GM12874 (cell line): ENCODE results near the gene BIRC6.

Source experiments
- TF ChIP-seq, protein P1 (sequence below): IDR thresholded peaks from 2 replicates; pipeline ENCODE4 v1.5.1; 2011; ENCODE audit warnings: low read depth, mild to moderate bottlenecking, control low read depth, low read length, moderate library complexity; ENCODE audit not compliant: insufficient read depth

BIRC6 gene

GRCh38 chr2:32425719-32426141 is 68.9 kb downstream of the BIRC6 start:
- TF ChIP-seq, protein P1, sequence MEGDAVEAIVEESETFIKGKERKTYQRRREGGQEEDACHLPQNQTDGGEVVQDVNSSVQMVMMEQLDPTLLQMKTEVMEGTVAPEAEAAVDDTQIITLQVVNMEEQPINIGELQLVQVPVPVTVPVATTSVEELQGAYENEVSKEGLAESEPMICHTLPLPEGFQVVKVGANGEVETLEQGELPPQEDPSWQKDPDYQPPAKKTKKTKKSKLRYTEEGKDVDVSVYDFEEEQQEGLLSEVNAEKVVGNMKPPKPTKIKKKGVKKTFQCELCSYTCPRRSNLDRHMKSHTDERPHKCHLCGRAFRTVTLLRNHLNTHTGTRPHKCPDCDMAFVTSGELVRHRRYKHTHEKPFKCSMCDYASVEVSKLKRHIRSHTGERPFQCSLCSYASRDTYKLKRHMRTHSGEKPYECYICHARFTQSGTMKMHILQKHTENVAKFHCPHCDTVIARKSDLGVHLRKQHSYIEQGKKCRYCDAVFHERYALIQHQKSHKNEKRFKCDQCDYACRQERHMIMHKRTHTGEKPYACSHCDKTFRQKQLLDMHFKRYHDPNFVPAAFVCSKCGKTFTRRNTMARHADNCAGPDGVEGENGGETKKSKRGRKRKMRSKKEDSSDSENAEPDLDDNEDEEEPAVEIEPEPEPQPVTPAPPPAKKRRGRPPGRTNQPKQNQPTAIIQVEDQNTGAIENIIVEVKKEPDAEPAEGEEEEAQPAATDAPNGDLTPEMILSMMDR = no peak

DNA sequence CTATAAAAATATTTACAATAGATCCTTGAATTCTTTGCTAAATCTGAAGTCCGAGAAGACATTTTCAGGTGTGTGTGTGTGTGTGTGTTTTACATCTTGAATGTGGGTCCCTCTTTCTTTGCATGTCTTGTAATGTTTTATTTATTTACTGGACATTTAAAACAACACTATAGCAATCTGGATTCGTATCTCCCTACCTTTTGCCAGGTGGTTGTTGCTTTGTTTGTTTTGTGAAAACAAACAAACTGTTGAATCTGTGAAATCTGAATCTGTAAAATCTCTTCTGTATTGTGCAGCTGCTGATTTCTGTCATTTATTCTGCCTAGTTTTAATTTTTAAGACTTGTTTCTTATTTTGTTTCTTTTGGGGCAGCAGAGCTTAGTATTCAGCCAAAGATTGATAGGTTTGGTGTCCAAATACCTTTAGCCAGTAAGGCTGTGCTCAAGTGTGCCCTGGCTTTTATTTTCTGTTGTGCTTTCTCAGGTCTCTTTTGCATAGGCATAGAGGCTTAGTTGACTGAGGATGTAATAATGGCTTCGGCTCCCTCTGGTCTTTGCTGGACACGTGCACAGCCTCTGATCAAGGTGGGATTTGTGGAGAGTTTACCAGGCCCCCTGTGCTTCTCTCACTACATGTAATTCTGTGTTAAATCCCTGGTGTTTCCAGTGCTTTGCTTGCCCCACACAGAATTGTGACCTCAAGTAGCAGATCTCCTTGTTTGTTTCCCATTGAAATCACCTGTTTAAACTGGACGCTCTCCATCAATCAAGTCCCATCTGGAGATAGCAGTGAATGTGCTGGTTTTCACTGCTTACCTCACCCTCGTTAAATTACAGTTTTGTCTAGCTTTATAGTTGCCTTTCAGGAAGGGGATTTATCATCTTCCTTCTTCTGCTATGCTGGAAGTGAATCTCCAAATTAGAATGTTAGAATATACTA is 71.1 kb downstream of the BIRC6 start:
- TF ChIP-seq, protein P1 = no peak

- TF ChIP-seq, protein P1 = no peak
Measured at GRCh38 chr2:32430804-32431203, 74.0 kb downstream of the BIRC6 start.

DNA sequence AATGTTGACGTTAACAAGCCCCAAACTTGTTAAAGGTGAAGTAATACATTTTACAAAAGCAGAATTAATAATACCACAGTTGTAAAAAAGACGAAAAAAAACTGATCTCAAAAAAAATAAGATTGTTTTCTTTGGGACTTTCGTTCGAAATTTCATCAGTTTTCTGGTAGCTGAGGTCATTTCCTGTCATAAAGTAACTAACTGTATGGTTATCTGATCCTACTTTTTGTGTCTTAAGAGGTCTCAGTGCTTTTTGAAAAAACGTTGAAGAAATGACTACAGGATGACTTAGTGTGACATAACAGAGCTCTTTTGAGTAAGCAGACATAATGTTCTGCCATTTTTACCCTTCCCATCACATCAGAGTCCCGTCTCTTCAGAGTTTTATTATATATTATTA is 79.3 kb downstream of the BIRC6 start:
- TF ChIP-seq, protein P1 = no peak

DNA sequence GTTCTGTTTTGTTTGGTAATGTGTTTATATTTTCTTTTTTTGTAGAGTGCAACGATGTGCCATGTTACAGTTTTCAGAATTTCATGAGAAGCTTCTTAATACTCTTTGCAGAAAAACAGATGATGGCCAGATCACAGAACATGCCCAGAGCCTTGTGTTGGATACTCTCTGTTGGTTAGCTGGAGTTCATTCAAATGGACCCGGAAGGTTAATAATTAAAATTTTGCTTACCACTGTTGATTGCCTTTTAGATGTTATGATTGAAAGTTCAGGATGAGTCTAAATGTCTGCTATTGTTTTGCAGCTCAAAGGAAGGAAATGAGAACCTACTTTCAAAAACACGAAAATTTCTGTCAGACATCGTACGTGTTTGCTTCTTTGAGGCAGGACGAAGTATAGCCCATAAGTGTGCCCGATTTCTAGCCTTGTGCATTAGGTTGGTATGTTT is 85.2 kb downstream of the BIRC6 start:
- TF ChIP-seq, protein P1 = no peak

GRCh38 chr2:32446369-32446768 is 89.5 kb downstream of the BIRC6 start:
- TF ChIP-seq, protein P1 = no peak

DNA sequence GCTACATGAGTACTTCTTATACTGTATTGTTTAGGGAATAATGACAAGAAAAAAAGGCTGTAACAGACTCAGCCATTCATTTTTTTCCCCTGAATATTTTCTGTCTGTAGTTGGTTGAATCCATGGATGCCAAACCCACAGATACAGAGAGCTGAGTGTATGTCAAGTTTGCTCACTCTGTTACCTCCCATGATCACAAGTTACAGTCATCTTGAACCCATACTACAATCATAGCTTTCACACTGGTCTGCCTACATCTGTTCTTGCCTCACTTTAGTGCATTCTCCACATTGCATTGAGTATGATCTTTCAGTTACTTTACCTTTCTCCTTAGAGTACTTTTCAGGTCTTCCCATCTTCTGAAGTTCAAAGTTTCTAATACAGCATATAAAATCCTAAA is 94.0 kb downstream of the BIRC6 start:
- TF ChIP-seq, protein P1 = no peak
